ENCODE measurements around the gene SLCO2B1.

The SLCO2B1 gene

DNA sequence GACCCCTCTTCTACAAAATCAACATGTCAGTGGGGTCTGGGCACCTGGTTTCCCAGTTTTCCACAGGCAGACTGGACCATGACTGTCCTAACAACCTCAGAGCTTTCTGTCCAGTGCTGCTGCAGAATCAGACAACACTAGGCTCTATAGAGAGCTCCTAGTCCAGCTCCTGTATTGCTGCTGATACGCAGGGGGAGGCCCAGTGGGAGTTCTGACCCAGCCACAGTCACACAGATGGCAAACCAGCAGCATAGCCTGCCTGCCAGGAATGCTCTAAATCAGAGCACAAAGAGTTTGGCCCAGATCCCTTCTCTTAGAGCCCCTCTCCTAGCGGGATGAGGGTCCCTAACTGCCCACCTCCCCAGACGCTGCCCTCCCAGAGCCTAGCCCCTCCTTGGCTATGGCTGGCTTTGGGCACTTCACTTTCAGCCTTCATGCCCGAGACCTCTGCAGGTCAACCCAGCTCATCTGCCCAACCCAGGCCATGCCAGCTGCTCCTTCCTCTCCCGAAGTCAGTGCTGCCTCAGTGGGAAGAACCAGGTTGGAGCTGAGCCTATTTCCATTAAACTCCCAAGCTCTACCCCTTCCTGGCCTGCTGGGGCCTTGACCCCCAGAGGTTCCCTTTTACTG, 15.8 kb upstream of the SLCO2B1 start:
- FAIRE-seq (no peak), DNase-seq (ENCODE audit: insufficient read length, low spot score) (no peak)
- no peak for TF ChIP-seq CTCF (IDR thresholded peaks at IDR 0.05; ENCODE audit: insufficient read depth, missing control alignments)

DNA sequence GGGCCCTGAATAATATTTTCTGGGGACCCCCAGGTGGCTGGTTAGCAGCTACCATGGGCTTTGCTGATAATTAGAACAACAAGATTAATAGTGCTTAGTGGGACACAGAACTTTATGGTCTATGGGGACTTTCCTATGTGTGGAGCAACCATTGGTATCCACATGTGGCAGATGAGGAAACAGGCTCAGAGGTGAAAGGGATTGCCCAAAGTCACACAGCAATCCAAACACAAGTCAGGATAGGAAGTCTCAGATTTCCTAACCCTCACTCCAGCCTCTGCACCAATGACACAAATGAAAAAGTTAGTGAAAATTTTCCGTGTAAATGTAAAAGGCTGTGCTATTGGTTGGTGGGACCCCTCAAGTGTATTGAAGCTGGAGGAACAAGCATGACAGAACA, 15.3 kb upstream of the SLCO2B1 start:
- DNase-seq (ENCODE audit: insufficient read length, low spot score), result no peak
- no peak for FAIRE-seq
- TF ChIP-seq CTCF (IDR thresholded peaks at IDR 0.05; ENCODE audit: insufficient read depth, missing control alignments), result no peak

DNA sequence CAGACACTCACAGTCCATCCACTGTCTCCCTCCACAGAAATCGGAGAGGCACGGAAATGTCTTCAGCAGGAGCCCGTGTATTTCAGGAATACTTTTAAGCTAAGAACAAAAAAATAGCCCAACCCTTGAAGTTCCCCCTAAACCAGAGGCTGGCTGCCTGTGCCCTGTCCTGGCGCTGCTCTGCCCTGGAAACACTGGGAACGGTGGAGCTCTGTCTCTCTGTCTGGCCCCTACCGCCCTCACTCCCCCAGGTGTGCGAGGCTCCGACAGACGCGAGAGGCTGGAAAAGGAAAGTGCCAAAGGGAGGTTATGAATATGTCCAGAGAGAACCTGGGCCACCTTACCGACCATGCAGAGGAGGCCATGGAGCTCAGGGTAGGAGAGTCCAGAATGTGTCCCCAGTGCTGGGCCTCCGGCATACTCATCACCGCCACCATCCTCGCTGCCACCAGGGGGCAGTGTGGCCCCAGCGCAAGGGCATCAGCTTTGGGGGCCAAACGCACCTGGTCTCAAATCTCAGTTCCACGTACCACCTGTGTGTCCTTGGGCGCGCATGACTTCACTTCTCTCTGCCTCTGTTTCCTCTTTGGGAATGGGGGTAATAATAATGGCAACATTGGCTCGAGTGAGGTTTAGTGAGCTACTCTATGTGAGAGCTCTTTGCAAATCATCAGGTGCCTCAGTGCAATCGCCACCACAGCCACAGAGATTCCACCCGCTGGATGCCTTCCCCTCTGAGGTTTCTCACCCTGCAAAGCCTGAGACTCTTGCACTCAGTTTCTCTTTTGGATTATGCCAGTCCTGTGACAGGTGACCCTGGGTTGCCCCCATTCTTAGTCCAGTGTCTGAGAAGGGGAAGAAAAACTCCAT, 10.4 kb upstream of the SLCO2B1 start:
- DNase-seq (ENCODE audit: insufficient read length, low spot score) (peak; percentile 66), FAIRE-seq (no peak)
- TF ChIP-seq CTCF (IDR thresholded peaks at IDR 0.05; ENCODE audit: insufficient read depth, missing control alignments), result peak; percentile 77

DNA sequence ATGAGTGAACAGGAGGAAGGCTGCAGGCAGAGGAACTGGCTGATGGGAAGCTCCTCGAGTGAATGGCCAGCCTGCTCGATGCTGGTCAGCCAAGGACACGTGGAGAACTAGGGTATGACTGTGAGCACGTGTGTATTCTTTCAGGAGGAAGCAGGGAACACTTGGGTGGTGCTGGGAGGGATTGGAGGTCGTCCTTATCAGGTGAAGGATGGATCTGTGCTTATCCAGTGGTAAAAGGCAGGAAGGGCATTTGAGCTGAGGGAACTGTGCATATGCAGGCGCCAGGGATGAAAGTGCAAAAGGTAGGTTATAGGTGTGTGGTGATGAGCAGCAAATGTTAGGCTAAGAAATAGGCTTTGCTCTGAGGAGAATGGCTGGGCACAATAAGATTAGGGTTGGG, 9.7 kb upstream of the SLCO2B1 start:
- TF ChIP-seq CTCF (IDR thresholded peaks at IDR 0.05; ENCODE audit: insufficient read depth, missing control alignments), result no peak
- FAIRE-seq (no peak), DNase-seq (ENCODE audit: insufficient read length, low spot score) (no peak)

DNA sequence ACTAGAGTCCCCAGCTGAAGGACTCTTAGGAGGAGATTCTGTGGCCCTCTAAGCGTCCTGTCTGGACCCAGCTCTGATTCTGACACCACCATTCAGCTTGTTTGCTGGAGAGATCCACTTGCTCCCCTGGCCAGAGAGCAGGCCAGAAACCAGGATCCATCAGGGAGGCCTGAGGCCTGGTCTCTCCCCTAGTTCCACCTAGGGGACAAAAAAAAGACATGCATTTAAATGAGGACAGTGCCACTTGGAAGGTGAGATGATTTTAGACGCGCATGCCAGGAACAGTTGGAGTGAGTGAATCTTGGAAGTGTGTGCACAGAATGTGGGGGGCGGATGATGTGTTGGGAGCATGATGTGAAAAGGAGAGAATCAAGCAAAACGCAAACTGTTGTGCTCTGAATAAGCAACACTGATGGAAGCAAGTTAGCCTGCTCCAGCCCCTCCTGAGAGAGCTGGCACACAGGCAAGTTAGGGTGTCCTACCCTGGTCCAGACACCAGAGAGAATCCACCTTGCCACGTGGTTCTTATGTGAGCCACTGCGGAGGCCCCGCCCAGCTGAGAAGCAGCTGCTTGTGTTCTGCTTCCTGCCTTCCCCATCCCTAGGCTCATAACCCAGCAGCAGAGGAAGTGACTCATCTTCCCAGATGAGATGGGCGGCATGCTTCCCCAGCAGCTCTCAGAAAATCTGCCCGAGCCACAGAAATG, 8.0 kb upstream of the SLCO2B1 start:
- no peak for TF ChIP-seq CTCF (IDR thresholded peaks at IDR 0.05; ENCODE audit: insufficient read depth, missing control alignments)
- no peak for FAIRE-seq
- DNase-seq (ENCODE audit: insufficient read length, low spot score), result no peak

DNA sequence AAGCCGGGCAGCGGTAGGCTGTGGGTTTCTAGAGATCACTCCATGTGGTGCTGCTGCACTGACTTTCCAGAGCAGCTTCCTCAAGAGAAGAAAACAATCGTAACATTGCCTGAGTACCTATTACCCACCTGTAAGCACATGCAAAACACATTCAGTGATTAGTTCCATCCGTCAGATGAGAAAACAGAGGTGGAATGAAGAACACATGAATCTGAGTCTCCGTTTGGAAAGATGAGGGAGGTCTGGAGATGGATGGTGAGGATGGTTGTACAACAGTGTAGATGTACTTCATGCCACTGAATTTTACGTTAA, 7.5 kb upstream of the SLCO2B1 start:
- TF ChIP-seq CTCF (IDR thresholded peaks at IDR 0.05; ENCODE audit: insufficient read depth, missing control alignments), result no peak
- FAIRE-seq (no peak), DNase-seq (ENCODE audit: insufficient read length, low spot score) (no peak)

- no peak for FAIRE-seq
- DNase-seq (ENCODE audit: insufficient read length, low spot score), result no peak
- no peak for TF ChIP-seq CTCF (IDR thresholded peaks at IDR 0.05; ENCODE audit: insufficient read depth, missing control alignments)
Measured at GRCh38 chr11:75144716-75145014, 6.2 kb upstream of the SLCO2B1 start.

Measured in D721Med (cell line).